Type B pancreatic cell (in vitro differentiated cells): ENCODE measurements around the gene DHTKD1. TPM values are rescaled to one million over a fixed set of nuclear protein-coding genes. Genes with fewer than 3 reads are reported as not detected.

Experiments
- DNase-seq: peaks from one replicate; pipeline ENCODE4 v3.0.0; 2021; ENCODE audit warnings: mixed read lengths; ENCODE audit not compliant: unreplicated experiment; ENCODE audit errors: extremely low spot score
- H3K27ac Mint-ChIP-seq: 2 replicates; pipeline ENCODE4 v1.8.0; 2021; ENCODE audit warnings: mild to moderate bottlenecking, mixed read lengths
- H3K27me3 Mint-ChIP-seq: 2 replicates; pipeline ENCODE4 v1.8.0; 2021; ENCODE audit warnings: mixed read lengths
- H3K36me3 Mint-ChIP-seq: 2 replicates; pipeline ENCODE4 v1.8.0; 2021; ENCODE audit warnings: mixed read lengths
- H3K4me1 Mint-ChIP-seq: one replicate; pipeline ENCODE4 v1.8.0; 2021; ENCODE audit warnings: mixed read lengths; ENCODE audit not compliant: unreplicated experiment
- H3K4me3 Mint-ChIP-seq: 2 replicates; pipeline ENCODE4 v1.8.0; 2021; ENCODE audit warnings: mild to moderate bottlenecking, mixed read lengths
- H3K9me3 Mint-ChIP-seq: 2 replicates; pipeline ENCODE4 v1.8.0; 2021; ENCODE audit warnings: mixed read lengths
- total RNA-seq: library from RNA; stranded (reverse); gene quantifications from 2 replicates; pipeline ENCODE4 v1.2.1, GENCODE V29; 2021; ENCODE audit warnings: low replicate concordance
- TF ChIP-seq, protein P1 (sequence below): fragments of 200-600 bp; sonication (generic); conservative IDR thresholded peaks from 2 replicates; pipeline ENCODE4 v1.5.0; 2021; ENCODE audit warnings: antibody characterized with exemption, mild to moderate bottlenecking

DHTKD1 gene
- total RNA-seq, 1 donor from 2014 or later: 44.8 TPM

DNA sequence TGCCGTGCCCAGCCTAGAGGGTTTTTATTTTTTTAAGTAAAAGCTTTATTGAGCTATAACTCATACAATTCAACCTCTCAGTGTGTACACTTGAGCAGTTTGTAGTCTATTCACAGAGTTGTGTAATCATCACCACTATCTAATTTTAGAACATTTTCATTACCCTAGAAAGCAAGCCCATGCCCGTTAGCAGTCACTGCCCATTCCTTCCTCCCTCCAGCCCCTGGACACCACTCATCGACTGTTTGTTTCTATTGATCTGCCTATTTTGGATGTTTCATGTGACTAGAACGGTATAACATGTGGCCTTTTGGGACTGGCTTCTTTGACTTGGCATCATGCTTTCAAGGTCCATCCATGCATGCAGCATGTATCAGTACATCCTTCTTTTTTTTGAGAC is 35.0 kb downstream of the DHTKD1 start:
- no peaks in the 10 kb centered on the region for H3K27me3 Mint-ChIP-seq
- peaks cover 33% of the 10 kb centered on the region for H3K36me3 Mint-ChIP-seq
- TF ChIP-seq, protein P1, sequence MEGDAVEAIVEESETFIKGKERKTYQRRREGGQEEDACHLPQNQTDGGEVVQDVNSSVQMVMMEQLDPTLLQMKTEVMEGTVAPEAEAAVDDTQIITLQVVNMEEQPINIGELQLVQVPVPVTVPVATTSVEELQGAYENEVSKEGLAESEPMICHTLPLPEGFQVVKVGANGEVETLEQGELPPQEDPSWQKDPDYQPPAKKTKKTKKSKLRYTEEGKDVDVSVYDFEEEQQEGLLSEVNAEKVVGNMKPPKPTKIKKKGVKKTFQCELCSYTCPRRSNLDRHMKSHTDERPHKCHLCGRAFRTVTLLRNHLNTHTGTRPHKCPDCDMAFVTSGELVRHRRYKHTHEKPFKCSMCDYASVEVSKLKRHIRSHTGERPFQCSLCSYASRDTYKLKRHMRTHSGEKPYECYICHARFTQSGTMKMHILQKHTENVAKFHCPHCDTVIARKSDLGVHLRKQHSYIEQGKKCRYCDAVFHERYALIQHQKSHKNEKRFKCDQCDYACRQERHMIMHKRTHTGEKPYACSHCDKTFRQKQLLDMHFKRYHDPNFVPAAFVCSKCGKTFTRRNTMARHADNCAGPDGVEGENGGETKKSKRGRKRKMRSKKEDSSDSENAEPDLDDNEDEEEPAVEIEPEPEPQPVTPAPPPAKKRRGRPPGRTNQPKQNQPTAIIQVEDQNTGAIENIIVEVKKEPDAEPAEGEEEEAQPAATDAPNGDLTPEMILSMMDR: no peak
- DNase-seq: no peak
- no peaks in the 10 kb centered on the region for H3K4me1 Mint-ChIP-seq
- no peak overlapping the region for H3K4me3 Mint-ChIP-seq
- H3K27ac Mint-ChIP-seq: no peak overlapping the region
- H3K9me3 Mint-ChIP-seq: no peaks in the 10 kb centered on the region

DNA sequence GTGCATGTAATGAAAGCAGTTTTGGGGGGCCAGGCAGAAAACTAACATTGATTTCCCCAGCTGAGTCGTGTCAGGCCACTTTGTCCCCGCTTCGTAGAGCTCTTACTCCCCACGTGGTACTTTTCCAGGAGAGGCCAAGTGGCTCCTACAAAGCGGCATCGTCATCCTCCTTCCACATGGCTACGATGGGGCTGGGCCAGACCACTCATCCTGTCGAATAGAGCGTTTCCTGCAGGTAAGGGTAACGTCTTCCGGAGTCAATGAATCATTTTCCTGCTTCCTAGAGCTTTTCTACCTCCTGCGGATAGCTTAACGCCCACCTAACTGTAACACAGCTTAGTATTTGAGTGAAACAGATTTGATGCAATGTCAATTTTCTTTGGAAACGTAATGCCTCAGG is 39.0 kb downstream of the DHTKD1 start:
- no peak for DNase-seq
- Mint-ChIP-seq H3K9me3 (no peaks in the 10 kb centered on the region), H3K36me3 (peaks cover 30% of the 10 kb centered on the region), H3K27ac (no peak overlapping the region), H3K27me3 (no peaks in the 10 kb centered on the region), H3K4me3 (no peak overlapping the region), H3K4me1 (no peaks in the 10 kb centered on the region)
- TF ChIP-seq, protein P1: no peak

DNA sequence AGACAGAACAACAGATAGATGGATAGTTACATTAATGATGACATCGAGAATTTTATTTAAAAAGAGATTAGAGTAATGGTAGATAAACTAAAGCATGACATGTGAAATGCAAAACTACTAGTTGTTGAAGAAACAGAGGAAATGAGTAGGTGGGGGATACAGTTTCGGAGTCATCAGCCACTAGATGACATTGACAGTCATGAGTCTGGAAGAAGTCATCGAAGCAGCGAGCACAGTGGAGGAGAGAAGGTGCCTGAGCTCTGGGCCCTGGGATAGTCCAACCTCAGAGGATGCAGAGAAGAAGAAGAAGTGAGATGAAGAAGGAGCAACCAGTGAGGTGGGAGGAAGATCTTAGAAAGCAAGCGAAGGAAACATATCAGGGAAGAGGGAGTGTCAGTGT is 40.5 kb downstream of the DHTKD1 start:
- no peak overlapping the region for H3K27ac Mint-ChIP-seq
- H3K9me3 Mint-ChIP-seq: no peaks in the 10 kb centered on the region
- H3K4me3 Mint-ChIP-seq: no peak overlapping the region
- peaks cover 21% of the 10 kb centered on the region for H3K36me3 Mint-ChIP-seq
- H3K27me3 Mint-ChIP-seq: no peaks in the 10 kb centered on the region
- no peaks in the 10 kb centered on the region for H3K4me1 Mint-ChIP-seq
- TF ChIP-seq, protein P1: no peak
- no peak for DNase-seq

DNA sequence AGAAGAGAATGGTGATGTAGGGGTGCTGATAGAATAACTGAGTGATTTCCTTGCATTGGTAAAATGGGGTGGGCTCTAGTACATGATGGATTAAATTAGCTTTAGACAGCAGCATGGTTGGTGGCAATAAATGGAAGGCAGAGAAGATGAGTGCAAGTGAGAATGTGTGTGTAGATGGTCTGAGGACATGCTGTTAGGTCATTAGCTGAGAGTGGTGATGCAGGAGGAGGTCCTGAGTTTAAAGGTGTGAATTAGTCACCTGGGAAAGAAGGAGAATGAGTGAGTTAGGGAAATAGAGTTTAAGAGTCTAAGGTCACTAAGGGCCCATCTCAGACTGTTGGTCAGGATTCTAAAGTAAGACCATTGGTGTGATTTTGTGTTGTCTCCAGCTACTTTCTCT is 42.8 kb downstream of the DHTKD1 start:
- Mint-ChIP-seq H3K4me1 (no peaks in the 10 kb centered on the region), H3K27ac (no peak overlapping the region), H3K27me3 (no peaks in the 10 kb centered on the region), H3K36me3 (peaks cover 15% of the 10 kb centered on the region), H3K4me3 (no peak overlapping the region), H3K9me3 (no peaks in the 10 kb centered on the region)
- TF ChIP-seq, protein P1: no peak
- no peak for DNase-seq

DNA sequence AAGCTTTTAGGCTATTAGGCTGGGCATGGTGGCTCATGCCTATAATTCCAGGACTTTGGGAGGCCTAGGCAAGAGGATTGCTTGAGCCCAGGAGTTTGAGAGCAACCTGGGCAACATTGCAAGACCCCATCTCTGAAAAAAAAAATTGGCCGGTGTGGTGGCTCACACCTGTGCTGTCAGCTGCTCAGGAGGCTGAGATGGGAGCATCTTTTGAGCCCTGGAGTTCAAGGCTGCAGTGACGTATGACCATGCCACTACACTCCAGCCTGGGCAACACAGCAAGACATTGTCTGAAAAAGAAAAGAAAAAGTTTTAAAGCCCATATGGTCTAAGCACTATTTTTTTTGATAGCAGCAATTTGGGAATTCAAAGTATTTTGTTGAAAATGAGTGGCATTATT is 44.9 kb downstream of the DHTKD1 start:
- no peak for DNase-seq
- Mint-ChIP-seq H3K36me3 (peaks cover 13% of the 10 kb centered on the region), H3K4me3 (no peak overlapping the region), H3K9me3 (no peaks in the 10 kb centered on the region), H3K27me3 (no peaks in the 10 kb centered on the region), H3K4me1 (no peaks in the 10 kb centered on the region), H3K27ac (no peak overlapping the region)
- TF ChIP-seq, protein P1: no peak

DNA sequence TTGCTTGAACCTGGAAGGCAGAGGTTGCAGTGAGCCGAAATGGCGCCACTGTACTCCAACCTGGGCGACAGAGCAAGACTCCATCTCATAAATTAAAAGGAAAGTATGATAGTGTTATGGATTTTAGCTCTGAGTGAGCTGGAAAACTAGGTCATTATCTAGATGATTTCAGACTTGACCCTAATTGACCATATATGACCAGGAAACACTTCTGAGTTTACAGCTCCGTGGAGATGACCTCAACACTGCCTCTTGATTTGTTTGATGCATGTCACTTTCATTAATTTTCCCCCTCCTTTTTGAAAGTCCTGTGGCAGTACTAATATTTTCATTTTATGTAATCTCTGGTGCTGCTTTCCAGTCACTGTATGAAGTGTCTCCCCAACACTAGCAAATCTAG is 52.9 kb downstream of the DHTKD1 start:
- no peak overlapping the region for H3K4me3 Mint-ChIP-seq
- no peak for DNase-seq
- TF ChIP-seq, protein P1: no peak
- H3K36me3 Mint-ChIP-seq: peaks cover 30% of the 10 kb centered on the region
- no peak overlapping the region for H3K27ac Mint-ChIP-seq
- H3K4me1 Mint-ChIP-seq: no peaks in the 10 kb centered on the region
- H3K9me3 Mint-ChIP-seq: no peaks in the 10 kb centered on the region
- no peaks in the 10 kb centered on the region for H3K27me3 Mint-ChIP-seq
